HG03342 (cell line): ENCODE measurements around the gene MBD3L5.
"Not testable (repeated sequence)": the region's sequence is repeated elsewhere in the genome, so short reads cannot be mapped to it uniquely, and the experiment has no call there.

Experiments used
- ATAC-seq: cut with Tn5 transposase; IDR thresholded peaks from one replicate; pipeline ENCODE4 v1.9.1; 2021; ENCODE audit warnings: mild to moderate bottlenecking, moderate library complexity; ENCODE audit not compliant: unreplicated experiment

The MBD3L5 gene

GRCh38 chr19:7030278-7030677, at the start of gene MBD3L5:
MBD3L5 (plus strand) TSS chr19:7030578; CDS start chr19:7030612, 34 bp downstream.
- ATAC-seq, result not testable (repeated sequence)

- no peak for ATAC-seq
Measured at GRCh38 chr19:6983448-6983847, 46.9 kb upstream of the MBD3L5 start.

- ATAC-seq, result no peak
Measured at GRCh38 chr19:6987850-6988249, 42.5 kb upstream of the MBD3L5 start.

GRCh38 chr19:6988257-6988656, 42.1 kb upstream of the MBD3L5 start:
- no peak for ATAC-seq

GRCh38 chr19:6995054-6995453, 35.3 kb upstream of the MBD3L5 start:
- ATAC-seq, result no peak

GRCh38 chr19:6996810-6997209, 33.6 kb upstream of the MBD3L5 start:
- no peak for ATAC-seq

GRCh38 chr19:6997679-6998445, 32.5 kb upstream of the MBD3L5 start:
- ATAC-seq, result no peak

GRCh38 chr19:6999933-7000332, 30.4 kb upstream of the MBD3L5 start:
- ATAC-seq, result no peak

- no peak for ATAC-seq
Measured at GRCh38 chr19:7000333-7000732, 30.0 kb upstream of the MBD3L5 start.

- no peak for ATAC-seq
Measured at GRCh38 chr19:7000816-7001215, 29.6 kb upstream of the MBD3L5 start.

GRCh38 chr19:7004313-7004931, 26.0 kb upstream of the MBD3L5 start:
- no peak for ATAC-seq

- no peak for ATAC-seq
Measured at GRCh38 chr19:7006135-7006704, 24.2 kb upstream of the MBD3L5 start.

- no peak for ATAC-seq
Measured at GRCh38 chr19:7007859-7008258, 22.5 kb upstream of the MBD3L5 start.

- ATAC-seq, result no peak
Measured at GRCh38 chr19:7010722-7011593, 19.4 kb upstream of the MBD3L5 start.

- no peak for ATAC-seq
Measured at GRCh38 chr19:7013678-7014077, 16.7 kb upstream of the MBD3L5 start.

GRCh38 chr19:7018828-7019227, 11.6 kb upstream of the MBD3L5 start:
- no peak for ATAC-seq

GRCh38 chr19:7021331-7021730, 9.0 kb upstream of the MBD3L5 start, which contains the start of gene MBD3L2B:
MBD3L2B (minus strand) TSS chr19:7021431; CDS start chr19:7021397, 34 bp downstream.
- ATAC-seq, result not testable (repeated sequence)

GRCh38 chr19:7028790-7029189, 1.6 kb upstream of the MBD3L5 start:
- ATAC-seq, result not testable (repeated sequence)

- ATAC-seq, result not testable (repeated sequence)
Measured at GRCh38 chr19:7040079-7040478, 9.7 kb downstream of the MBD3L5 start, which contains the start of gene MBD3L4. MBD3L4 (minus strand) TSS chr19:7040179; CDS start chr19:7040144, 35 bp downstream.

GRCh38 chr19:7041563-7041962, 11.2 kb downstream of the MBD3L5 start:
- not testable (repeated sequence) for ATAC-seq

- ATAC-seq, result not testable (repeated sequence)
Measured at GRCh38 chr19:7049021-7049420, 18.6 kb downstream of the MBD3L5 start, which contains the start of gene MBD3L2. MBD3L2 (plus strand) TSS chr19:7049321; CDS start chr19:7049374, 53 bp downstream.
